Globus pallidus (tissue), 1 donor: ENCODE results near the gene ESRRA.

Experiments used
- DNase-seq: peaks from one replicate; pipeline ENCODE4 v3.0.0-alpha.2; 2015; ENCODE audit warnings: low spot score

Gene ESRRA

DNA sequence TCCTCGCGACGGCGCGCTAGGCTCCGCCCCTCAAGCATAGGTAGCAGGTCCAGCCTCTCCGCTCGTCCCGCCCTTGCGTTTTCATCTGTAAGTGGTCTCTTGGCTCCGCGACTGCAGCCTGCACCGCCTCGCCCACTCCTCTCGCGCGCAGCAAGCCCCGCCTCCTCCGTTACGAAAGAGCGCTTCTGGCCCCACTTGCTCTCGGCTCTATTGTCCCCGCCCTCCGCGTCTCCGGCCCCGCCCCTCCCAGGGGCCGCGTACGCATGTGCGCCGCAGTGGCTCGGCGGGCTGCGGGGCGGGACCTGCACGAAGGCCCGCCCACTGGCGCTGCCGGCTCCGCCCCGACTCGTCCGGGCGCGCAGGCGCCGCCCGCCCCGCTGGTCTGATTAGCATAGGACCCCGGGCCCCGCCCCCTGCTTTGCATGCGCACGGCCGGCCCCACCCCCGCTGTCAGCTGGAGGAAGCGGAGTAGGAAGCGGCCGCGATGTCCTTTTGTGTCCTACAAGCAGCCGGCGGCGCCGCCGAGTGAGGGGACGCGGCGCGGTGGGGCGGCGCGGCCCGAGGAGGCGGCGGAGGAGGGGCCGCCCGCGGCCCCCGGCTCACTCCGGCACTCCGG is at the start of gene ESRRA:
Gene ESRRA, plus strand, starts transcription at position 450 of the 616 bp plus-strand sequence. CDS start 1,656 bp downstream, outside the sequence.
- DNase-seq, result peak; percentile 98

- no peak for DNase-seq
Observed at GRCh38 chr11:64256300-64256699, 49.0 kb upstream of the ESRRA start.

DNA sequence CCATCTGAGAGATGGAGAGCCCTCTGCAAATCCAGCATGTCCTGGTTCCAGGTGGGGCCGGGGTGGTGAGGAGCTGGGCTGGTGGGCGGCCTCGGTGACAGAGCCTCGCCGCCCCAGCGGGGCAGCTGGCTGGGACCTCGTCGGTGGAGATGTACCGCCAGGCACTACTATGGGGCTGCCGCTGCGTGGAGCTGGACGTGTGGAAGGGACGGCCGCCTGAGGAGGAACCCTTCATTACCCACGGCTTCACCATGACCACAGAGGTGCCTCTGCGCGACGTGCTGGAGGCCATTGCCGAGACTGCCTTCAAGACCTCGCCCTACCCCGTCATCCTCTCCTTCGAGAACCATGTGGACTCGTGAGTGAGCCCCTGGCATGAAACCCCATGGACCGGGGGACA is 47.0 kb upstream of the ESRRA start:
- no peak for DNase-seq

DNA sequence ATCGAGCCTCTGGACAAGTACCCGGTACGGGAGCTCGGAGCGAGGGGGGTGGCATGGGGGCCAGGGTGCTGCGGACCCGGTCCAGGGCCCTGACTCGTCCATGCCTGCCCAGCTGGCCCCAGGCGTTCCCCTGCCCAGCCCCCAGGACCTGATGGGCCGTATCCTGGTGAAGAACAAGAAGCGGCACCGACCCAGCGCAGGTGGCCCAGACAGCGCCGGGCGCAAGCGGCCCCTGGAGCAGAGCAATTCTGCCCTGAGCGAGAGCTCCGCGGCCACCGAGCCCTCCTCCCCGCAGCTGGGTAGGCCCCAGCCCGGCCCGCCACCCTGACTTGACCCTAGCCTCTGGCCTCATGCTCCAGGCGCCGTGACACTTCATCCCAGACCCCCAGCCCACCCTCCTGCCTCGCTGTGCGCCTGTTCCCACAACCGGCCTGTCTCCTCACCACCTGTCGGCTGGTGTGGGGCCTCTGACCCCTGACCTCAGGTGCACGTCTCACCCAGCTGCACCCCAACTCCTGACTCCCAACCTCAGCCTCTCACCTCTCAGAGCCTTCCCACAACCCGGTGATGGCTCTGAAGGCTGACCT is 46.3 kb upstream of the ESRRA start:
- DNase-seq, result no peak

DNA sequence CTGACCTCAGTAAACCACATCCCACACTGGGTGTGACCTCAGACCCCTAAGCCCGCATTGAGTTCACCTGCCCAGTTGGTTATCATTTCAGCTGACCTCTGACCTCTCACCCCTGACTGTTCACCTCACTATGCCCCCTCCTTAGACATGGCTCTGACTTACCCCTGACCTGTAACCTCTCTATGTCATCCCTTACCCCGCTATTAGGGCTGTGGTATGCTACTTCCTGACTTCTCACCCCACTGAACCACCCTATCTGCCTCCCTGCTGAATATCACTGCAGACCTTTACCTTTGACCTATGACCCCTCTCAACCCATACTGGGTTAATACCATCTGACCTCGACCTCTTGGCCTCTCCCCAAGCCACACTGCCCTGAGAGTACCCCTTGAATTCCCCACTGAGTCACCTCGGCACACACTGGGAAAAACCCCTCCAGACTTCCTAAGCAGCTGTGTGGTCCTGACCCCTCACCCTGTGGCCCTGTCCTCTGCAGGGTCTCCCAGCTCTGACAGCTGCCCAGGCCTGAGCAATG is 45.7 kb upstream of the ESRRA start:
- DNase-seq, result no peak

- no peak for DNase-seq
Observed at GRCh38 chr11:64260147-64260708, 45.1 kb upstream of the ESRRA start.

- DNase-seq, result no peak
Observed at GRCh38 chr11:64261556-64262080, 43.7 kb upstream of the ESRRA start.

- no peak for DNase-seq
Observed at GRCh38 chr11:64262271-64263002, 42.9 kb upstream of the ESRRA start.

DNA sequence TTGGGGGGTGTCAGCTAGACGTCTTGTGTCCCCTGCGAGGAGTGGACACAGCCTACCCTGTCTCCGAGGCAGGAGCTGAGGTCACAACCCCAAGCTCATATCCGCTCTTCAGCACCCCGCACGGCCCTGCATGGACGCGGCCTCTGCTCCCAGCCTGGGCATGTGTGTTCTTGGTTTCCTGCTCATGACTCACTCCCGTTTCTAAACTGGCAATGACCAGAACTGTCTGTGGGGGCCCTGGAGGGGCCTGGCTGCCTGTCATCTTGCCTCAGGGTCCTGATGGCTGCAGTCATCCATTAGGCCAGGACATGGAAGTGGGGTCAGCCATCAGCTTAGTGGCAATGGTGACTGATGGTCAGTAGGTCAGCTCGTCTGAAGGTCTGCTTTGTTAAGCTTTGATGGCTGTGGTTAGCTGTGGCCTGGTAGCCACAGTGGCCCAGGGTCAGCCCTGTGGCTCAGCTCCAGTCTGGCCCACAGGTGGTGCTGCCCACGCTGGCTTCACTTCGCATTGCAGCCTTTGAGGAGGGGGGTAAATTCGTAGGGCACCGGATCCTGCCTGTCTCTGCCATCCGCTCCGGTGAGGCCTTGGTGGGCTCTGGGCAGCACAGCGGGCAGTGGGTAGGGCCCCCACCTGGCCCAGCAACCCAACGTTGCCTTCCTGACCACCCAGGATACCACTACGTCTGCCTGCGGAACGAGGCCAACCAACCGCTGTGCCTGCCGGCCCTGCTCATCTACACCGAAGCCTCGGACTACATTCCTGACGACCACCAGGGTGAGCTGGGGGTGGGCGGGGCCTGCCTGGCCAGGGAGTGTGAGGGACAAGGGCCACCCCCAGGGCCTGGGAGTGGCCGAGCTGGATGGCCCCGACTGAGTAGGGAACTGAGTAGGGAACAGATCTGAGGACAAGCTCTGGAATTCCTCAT is 42.0 kb upstream of the ESRRA start:
- DNase-seq, result no peak

GRCh38 chr11:64263947-64264317 is 41.4 kb upstream of the ESRRA start:
- DNase-seq, result no peak

GRCh38 chr11:64264371-64264852 is 40.9 kb upstream of the ESRRA start:
- DNase-seq, result no peak

- DNase-seq, result no peak
Observed at GRCh38 chr11:64265176-64266160, 39.9 kb upstream of the ESRRA start.

DNA sequence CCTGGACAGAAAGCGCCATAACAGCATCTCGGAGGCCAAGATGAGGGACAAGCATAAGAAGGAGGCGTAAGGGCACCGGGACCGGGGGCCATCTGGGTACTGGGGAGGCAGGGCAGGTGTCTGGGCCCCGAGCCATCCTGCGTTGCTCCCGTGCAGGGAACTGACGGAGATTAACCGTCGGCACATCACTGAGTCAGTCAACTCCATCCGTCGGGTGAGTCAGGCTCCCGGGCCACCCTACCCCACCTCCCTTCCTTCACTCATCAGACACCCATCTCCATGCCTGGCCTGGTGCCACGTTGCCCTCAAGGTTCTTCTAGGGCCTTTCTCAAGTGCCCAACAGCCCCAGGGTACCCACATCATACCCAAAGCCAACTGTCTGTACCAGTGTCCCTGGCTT is 39.0 kb upstream of the ESRRA start:
- no peak for DNase-seq

- no peak for DNase-seq
Observed at GRCh38 chr11:64267207-64267945, 37.9 kb upstream of the ESRRA start.

DNA sequence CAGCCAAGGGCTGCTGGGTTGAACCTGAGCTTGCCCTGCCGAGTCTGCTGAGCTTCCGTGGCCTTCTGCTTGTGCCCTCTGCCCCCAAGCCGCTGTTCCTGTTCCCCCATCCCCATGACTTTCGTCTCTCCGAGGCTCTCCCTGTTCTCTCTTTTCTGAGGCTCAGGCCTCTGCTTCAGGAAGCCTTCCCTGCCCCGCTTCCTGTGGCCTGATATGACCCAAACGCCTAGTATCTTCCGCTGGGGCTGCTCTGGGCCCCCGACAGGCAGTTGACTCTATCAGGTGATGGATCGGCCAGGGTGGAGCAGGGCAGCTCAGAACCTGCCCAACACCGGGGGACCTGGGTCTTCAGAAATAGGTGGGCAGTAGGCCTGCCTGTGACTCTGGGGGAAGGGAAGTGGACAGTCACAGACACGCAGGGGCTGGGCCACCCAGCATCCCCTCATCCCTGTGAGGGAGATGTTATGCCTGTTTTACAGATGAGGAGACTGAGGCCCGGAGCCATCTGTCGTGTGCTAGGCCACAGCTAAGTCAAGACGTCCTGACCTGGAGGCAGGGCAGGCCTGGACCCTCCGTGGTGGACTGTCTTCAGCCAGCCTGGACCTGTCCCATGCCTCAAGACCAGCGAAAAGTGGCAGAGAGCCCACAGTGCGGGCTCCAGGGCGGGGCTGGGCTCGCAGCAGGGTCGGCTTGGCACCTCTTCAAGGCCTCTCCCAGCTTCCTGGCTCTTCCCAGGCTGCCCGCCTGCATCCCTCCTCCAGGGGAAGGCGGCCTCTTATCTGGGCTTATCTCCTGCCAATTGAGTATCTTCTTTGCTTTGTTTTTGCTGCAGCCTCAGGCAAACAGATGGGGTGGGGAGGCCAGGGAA is 37.1 kb upstream of the ESRRA start:
- DNase-seq, result no peak

DNA sequence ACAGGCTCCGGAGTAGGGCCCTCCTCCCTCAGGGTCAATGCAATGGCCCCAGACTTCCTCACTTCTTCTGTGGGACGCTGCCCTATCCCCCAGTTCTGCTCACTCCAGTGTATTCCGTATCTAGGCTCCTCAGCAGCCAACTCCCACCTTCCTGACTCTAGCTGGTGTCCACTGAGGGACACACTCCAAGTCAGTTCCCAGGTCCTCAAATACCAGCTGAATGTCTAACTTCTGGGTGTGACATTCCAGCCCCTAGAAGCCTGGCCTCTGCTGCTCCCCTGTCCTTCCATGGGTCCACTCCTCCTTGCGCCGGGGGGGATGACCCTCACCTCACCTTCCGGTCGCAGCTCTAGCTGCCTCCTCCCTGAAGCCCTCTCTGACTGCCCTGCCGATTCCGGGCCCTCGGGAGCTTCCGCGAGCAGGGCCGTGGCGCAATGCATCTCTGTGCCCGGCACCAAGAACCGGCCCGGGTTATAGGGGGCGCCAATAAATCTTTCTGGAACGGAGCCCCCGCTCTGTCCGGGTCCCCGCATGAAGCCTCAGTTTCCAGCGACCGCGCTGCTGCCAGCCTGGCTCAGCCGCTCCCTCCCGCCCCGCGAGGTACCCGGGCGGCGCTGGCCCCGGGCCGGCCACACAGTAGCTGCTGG is 36.3 kb upstream of the ESRRA start:
- DNase-seq, result peak; percentile 60

- peak; percentile 100 for DNase-seq
Observed at GRCh38 chr11:64269540-64270220, 35.6 kb upstream of the ESRRA start.
